HG03060 (cell line): Measurements from ENCODE around the gene S1PR4.
A peak's percentile ranks its signal among the peaks of the same experiment; 100 is the strongest.

Experiments used
- ATAC-seq: cut with Tn5 transposase; IDR thresholded peaks from one replicate; pipeline ENCODE4 v1.9.1; 2021; ENCODE audit warnings: low read depth, moderate number of reproducible peaks; ENCODE audit not compliant: unreplicated experiment

Gene S1PR4, protein sequence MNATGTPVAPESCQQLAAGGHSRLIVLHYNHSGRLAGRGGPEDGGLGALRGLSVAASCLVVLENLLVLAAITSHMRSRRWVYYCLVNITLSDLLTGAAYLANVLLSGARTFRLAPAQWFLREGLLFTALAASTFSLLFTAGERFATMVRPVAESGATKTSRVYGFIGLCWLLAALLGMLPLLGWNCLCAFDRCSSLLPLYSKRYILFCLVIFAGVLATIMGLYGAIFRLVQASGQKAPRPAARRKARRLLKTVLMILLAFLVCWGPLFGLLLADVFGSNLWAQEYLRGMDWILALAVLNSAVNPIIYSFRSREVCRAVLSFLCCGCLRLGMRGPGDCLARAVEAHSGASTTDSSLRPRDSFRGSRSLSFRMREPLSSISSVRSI

GRCh38 chr19:3178377-3178972 is at the start of gene S1PR4:
TSS of gene S1PR4 (plus strand) at chr19:3178769. CDS start at chr19:3178793, 24 bp downstream.
- no peak for ATAC-seq

- no peak for ATAC-seq
Observed at GRCh38 chr19:3129112-3129511, 49.5 kb upstream of the S1PR4 start.

DNA sequence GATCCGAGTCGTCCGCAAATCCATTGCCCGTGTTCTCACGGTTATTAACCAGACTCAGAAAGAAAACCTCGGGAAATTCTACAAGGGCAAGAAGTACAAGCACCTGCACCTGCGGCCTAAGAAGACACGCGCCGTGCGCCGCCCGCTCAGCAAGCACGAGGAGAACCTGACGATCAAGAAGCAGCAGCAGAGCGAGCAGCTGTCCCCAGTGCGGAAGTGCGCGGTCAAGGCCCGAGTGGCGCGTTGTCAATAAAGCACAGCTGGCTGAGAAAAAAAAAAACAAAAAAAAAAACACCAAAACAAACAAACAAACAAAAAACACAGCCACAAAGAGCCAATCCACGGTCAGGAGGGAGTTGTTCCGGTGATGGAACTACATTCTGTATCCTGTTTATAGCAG is 47.4 kb upstream of the S1PR4 start:
- ATAC-seq: no peak

GRCh38 chr19:3132971-3133792 is 45.4 kb upstream of the S1PR4 start:
- peak; percentile 50 for ATAC-seq

DNA sequence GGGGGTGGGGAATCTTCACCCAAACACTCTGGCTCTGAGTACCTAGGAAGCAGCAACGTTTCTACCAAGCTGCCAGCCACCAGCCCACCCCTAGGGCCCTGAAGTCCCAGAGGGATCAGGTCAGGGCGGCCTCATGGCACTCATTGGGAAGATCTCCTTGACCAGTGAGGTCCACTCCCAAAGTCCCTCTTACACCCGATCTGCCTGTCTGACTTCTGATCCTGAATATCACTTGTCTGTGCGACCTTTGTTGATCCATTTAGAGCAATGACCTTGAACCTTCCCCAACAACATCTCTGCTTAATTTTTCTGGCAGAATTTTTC is 44.8 kb upstream of the S1PR4 start:
- ATAC-seq: no peak

DNA sequence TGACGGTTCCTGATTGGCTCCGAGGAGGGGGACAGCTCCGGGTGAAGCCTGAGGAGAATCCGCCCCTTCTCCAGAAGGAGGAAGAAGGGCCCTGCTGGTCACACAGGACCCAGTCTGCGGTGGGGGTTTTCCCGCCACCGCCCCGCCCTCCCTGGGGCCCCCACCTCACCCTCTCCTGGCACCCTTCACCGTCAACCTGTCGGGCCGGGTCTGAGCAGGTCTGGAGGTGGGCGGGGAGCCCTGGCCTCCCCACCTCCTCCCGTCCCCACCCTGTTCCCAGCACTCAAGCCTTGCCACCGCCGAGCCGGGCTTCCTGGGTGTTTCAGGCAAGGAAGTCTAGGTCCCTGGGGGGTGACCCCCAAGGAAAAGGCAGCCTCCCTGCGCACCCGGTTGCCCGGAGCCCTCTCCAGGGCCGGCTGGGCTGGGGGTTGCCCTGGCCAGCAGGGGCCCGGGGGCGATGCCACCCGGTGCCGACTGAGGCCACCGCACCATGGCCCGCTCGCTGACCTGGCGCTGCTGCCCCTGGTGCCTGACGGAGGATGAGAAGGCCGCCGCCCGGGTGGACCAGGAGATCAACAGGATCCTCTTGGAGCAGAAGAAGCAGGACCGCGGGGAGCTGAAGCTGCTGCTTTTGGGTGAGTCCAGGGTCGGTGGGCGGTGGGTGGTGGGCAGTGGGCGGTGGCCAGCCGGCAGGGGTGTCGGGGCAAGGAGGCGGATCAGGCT is 42.4 kb upstream of the S1PR4 start, which contains the start of gene GNA15:
TSS of gene GNA15 (plus strand) at position 73 of the 723 bp plus-strand sequence. CDS start at position 491, 418 bp downstream.
- no peak for ATAC-seq

- ATAC-seq: no peak
Observed at GRCh38 chr19:3136684-3137055, 41.9 kb upstream of the S1PR4 start.

DNA sequence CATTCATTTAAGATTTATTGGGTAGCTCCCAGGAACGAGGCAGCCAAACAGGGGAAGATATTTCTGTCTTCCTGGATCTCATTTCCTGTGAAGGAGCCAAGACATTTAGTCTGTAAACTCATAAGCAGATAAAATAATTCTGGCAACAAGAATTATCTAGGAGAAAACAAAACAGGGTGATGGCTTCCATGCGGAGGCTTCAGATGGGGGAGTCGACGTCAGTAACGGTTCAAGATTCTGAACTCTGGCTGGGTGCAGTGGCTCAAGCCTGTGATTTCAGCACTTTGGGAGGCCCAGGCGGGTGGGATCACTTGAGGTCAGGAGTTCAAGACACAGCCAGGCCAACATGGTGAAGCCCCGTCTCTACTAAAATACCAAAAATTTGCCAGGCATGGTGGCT is 41.5 kb upstream of the S1PR4 start:
- no peak for ATAC-seq

DNA sequence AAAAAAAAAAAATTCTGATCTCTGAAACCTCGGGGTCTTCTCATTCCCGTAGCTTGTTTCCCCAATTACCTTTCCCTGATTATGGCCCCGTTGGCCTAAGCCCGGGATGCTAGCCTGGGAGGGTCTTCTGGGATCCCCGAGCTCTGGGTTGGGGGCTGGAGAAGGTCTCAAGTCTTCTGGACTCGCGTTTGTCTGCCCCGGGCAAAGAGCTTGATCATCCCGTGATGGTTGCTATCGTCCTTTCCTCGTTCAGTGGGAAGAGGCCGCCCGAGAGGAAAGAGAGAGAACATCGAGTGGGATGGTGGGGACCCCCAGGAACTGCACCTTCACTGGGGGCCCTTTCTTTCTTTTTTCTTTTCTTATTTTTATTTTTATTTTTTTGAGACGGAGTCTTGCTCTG is 40.3 kb upstream of the S1PR4 start:
- no peak for ATAC-seq

DNA sequence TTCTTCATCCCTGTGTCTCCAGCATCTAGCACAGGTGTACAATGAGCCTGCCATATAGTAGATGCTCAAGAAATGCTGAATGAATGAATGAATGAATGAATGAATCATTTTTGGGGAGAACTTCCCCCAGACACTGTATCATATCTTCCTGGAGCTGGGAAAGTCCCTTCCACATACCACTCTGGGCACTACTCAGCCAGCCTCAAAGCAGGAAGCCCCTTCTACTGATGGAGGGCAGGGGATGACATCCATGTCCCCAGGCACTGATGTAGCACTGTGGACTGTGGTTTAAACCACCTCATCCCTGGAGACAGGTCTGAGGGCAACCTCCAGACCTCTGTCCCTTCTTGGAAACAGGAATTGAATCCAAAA is 37.9 kb upstream of the S1PR4 start:
- ATAC-seq: no peak

DNA sequence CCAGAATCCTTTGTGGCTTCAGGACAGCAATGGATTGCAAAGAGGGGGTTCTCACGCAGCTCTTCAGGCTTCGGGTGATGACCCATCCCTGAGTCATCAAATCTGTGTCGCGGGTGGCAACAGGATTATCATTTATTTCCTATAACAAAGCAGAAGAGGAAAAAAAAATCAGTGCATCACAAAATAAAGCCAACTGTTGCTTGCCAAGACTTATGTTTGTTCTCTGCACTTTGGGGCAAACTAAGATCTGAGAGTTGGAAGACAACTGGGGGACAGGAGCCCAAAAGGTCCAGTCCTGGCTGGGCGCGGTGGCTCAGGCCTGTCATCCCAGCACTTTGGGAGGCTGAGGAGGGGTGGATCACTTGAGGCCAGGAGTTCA is 36.3 kb upstream of the S1PR4 start:
- no peak for ATAC-seq

GRCh38 chr19:3142781-3143337 is 35.7 kb upstream of the S1PR4 start:
- ATAC-seq: no peak

- ATAC-seq: no peak
Observed at GRCh38 chr19:3145909-3146676, 32.5 kb upstream of the S1PR4 start.

DNA sequence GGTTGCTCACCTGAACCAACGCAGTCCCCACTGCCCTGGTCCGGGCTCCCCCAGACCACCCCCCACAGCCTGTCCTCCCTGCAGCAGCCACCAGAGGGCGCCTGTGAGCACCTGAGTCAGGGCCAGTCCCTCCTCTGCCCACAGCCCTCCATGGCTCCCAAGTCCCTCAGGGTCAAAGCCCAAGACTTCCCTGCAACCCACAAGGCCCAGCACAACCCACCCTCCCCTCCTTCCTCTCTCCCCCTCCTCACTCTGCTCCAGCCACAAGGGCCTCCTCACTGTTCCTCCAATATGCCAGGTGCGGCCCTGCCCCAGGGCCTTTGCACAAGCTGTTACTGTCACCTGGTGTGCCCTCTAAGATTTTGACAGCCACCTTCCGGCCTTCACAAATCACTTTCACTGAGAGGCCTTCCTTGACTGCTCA is 31.9 kb upstream of the S1PR4 start:
- no peak for ATAC-seq

GRCh38 chr19:3148503-3148902 is 30.1 kb upstream of the S1PR4 start:
- ATAC-seq: no peak

- no peak for ATAC-seq
Observed at GRCh38 chr19:3149089-3149488, 29.5 kb upstream of the S1PR4 start.

DNA sequence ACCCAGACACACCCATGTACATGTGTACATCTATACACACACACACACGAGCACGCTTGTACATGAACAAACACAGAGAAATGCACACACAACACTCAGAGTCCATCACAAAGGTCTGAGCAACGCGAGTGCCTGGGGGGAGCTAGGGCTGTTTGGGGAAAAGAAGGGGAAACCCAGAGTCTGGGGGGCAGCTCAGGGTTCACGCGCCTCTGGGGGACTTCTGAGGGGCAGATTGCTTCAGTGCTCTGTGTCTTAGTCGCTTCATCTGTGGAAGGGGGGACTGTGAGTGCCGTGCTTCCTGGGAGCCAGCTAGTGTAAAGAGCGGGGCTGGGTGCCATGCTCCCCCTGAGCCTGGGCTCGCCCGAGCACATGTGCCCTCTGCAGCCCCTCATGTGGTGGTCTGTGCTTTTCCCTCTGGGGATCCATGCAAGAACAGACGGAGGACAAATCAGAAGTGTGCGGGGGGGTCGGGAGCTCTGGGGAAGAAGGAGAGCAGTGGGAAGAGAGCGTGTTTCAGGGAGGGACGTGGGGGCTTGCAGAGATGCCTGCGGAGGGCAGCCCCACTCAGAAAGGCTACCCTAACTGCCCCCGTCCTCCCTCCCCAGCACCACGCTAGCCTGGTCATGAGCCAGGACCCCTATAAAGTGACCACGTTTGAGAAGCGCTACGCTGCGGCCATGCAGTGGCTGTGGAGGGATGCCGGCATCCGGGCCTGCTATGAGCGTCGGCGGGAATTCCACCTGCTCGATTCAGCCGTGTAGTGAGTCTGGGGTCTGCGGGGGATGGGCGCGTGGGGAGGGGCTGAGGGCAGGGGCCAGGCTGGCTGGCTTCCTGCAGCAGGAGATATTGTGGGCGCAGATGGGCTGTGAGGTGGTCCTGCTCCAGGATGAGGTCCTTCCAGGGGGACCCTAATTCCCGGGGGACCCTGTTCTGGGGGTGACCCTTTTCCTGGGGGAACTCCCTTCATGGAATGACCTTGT is 28.8 kb upstream of the S1PR4 start:
- no peak for ATAC-seq

- no peak for ATAC-seq
Observed at GRCh38 chr19:3150739-3151329, 27.7 kb upstream of the S1PR4 start.
